ENCODE results near the gene INPP5A. TPM values are rescaled to one million over a fixed set of nuclear protein-coding genes. Genes with fewer than 3 reads are reported as not detected.
"Not testable (repeated sequence)": the region's sequence is repeated elsewhere in the genome, so short reads cannot be mapped to it uniquely, and the experiment has no call there.

Gene INPP5A
- total RNA-seq, 1 donor from 2014 or later: 41.0 TPM

DNA sequence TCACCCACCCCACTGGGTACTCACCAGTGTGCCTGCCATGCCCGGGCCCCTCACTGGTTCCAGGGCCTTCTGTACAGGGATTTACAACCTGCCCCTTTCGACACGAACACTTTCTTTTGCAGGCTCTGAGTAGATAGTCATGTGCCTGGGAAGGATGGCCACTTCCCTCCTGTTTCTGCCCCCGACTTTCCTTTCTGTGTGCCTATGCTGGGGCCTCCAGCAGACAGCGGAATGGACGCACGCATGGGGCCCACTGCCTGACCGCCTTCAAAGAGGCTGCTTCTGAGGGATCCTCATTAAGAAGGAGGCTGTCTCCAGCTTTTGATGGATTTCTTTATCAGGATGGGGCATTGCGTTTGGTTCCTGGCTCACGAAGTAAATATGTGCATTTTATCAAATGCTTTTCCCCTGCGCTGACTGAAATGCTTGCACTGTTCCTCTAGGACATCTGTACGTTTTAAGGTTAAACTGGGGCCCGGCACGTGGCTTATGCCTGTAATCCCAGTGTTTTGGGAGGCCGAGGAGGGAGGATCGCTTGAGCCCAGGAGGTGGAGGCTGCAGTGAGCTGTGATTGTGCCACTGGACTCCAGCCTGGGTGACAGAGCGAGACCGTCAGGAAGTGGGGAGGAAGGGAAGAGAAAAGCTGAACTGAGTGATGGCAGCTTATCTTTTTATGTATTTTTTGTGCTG, 277.7 kb downstream of the INPP5A start:
- H3K9me3 Mint-ChIP-seq: peaks cover 17% of the 10 kb centered on the region

DNA sequence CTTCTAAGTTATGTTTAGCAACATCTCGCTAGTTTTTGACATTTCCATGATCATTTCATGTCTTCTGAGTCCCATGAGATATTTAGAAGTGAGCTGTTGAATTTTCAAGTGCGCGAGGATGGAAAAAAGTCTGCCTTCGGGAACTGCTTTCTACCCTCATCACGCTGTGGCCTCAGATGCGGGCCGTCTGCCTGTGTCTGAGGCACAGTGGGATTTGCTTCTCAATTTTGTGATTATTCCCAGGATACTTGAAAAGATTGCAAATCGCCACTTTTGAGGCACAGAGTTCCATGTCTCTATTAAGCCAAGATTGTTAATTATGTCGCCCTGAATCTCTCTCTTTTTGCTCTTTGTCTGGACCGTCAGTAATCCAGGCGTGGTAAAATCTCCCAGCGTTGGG, 279.1 kb downstream of the INPP5A start:
- Mint-ChIP-seq H3K9me3 (peaks cover 17% of the 10 kb centered on the region), H3K4me3 (no peak overlapping the region), H3K4me1 (no peaks in the 10 kb centered on the region), H3K36me3 (no peaks in the 10 kb centered on the region), H3K27ac (no peak overlapping the region), H3K27me3 (ENCODE audit: low read depth) (peaks cover 41% of the 10 kb centered on the region)
- no peak for DNase-seq (ENCODE audit: low spot score in 2 of 2, unreplicated experiment in 2 of 2)
- TF ChIP-seq, protein P1, sequence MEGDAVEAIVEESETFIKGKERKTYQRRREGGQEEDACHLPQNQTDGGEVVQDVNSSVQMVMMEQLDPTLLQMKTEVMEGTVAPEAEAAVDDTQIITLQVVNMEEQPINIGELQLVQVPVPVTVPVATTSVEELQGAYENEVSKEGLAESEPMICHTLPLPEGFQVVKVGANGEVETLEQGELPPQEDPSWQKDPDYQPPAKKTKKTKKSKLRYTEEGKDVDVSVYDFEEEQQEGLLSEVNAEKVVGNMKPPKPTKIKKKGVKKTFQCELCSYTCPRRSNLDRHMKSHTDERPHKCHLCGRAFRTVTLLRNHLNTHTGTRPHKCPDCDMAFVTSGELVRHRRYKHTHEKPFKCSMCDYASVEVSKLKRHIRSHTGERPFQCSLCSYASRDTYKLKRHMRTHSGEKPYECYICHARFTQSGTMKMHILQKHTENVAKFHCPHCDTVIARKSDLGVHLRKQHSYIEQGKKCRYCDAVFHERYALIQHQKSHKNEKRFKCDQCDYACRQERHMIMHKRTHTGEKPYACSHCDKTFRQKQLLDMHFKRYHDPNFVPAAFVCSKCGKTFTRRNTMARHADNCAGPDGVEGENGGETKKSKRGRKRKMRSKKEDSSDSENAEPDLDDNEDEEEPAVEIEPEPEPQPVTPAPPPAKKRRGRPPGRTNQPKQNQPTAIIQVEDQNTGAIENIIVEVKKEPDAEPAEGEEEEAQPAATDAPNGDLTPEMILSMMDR (IDR thresholded peaks at IDR 0.05; ENCODE audit: unreplicated experiment): no peak

More for the DNA sequence above, 277.7 kb downstream of the INPP5A start:
- Mint-ChIP-seq H3K27ac (no peak overlapping the region), H3K36me3 (no peaks in the 10 kb centered on the region), H3K4me3 (no peak overlapping the region), H3K27me3 (ENCODE audit: low read depth) (peaks cover 41% of the 10 kb centered on the region), H3K4me1 (no peaks in the 10 kb centered on the region)
- DNase-seq (ENCODE audit: low spot score in 2 of 2, unreplicated experiment in 2 of 2): no peak
- TF ChIP-seq, protein P1 (IDR thresholded peaks at IDR 0.05; ENCODE audit: unreplicated experiment): no peak

DNA sequence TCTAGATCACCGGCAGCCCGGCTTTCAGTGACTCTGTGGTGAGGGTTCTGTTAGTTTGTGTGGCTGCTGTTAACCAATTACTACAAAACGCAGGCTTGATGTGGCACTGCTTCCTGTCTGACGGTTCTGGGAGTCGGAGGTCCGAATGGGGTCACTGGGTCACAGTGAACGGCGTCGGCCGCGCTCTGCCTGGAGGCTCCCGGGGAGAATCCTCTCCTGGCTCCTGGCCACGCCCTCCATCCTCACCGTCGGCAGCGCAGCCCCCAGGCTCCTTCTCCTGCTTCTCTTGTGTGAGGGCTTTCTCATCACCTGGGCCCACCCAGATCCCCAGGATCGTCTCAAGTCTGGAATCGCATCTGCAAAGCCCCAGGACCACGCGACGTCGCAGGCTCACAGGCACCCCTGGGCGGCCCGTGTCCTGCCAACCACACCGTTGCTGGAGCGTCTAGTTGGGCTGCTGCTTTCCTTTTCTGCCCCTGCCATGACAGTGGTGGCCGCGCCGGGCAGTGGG, 280.2 kb downstream of the INPP5A start:
- no peaks in the 10 kb centered on the region for H3K4me1 Mint-ChIP-seq
- TF ChIP-seq, protein P1 (IDR thresholded peaks at IDR 0.05; ENCODE audit: unreplicated experiment): no peak
- no peak overlapping the region for H3K4me3 Mint-ChIP-seq
- no peak overlapping the region for H3K27ac Mint-ChIP-seq
- peaks cover 17% of the 10 kb centered on the region for H3K9me3 Mint-ChIP-seq
- peaks cover 41% of the 10 kb centered on the region for H3K27me3 Mint-ChIP-seq (ENCODE audit: low read depth)
- H3K36me3 Mint-ChIP-seq: no peaks in the 10 kb centered on the region
- DNase-seq (ENCODE audit: low spot score in 2 of 2, unreplicated experiment in 2 of 2): no peak

DNA sequence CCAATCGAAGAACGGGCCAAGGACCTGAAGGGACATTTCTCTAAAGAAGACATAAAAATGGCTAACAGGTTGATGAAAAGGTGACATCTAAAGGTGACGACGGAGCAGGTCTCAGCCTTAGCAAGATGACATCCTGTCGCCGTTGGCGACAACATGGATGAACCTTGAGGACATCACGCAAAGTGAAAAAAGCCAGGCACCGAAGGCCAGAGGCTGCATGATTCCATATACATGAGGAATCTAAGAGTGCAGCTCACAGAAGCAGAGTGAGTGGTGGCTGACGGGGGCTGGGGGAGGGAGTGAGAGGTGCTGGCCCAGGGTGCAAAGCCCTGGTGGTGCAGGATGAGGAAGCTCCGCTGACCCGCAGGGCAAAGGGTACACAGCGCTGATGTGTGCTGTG, 282.5 kb downstream of the INPP5A start:
- no peak overlapping the region for H3K4me3 Mint-ChIP-seq
- TF ChIP-seq, protein P1 (IDR thresholded peaks at IDR 0.05; ENCODE audit: unreplicated experiment): no peak
- peaks cover 17% of the 10 kb centered on the region for H3K9me3 Mint-ChIP-seq
- H3K27ac Mint-ChIP-seq: no peak overlapping the region
- no peak for DNase-seq (ENCODE audit: low spot score in 2 of 2, unreplicated experiment in 2 of 2)
- no peaks in the 10 kb centered on the region for H3K36me3 Mint-ChIP-seq
- H3K27me3 Mint-ChIP-seq (ENCODE audit: low read depth): peaks cover 38% of the 10 kb centered on the region
- H3K4me1 Mint-ChIP-seq: no peaks in the 10 kb centered on the region

DNA sequence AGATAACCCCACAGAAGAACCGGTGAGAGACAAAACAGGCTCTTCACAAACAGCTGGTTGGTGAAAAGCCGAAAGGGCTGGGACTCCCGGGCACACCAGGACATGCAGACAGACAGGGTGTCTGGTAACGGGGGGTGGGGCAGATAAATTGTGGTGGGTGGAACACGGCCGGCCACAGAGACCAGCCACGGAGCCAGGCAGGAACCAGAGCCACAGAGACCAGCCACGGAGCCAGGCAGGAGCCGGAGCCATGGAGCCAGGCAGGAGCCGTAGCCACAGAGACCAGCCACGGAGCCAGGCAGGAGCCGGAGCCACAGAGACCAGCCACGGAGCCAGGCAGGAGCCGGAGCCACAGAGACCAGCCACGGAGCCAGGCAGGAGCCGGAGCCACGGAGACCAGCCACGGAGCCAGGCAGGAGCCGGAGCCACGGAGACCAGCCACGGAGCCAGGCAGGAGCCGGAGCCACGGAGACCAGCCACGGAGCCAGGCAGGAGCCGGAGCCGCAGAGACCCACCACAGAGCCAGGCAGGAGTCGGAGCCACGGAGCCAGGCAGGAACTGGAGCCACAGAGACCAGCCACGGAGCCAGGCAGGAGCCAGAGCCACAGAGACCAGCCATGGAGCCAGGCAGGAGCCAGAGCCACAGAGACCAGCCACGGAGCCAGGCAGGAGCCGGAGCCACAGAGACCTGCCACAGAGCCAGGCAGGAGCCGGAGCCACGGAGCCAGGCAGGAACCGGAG, 288.4 kb downstream of the INPP5A start:
- H3K9me3 Mint-ChIP-seq; H3K4me3 Mint-ChIP-seq; H3K36me3 Mint-ChIP-seq; H3K4me1 Mint-ChIP-seq; DNase-seq (ENCODE audit: low spot score in 2 of 2, unreplicated experiment in 2 of 2); H3K27ac Mint-ChIP-seq: not testable (repeated sequence)
- H3K27me3 Mint-ChIP-seq (ENCODE audit: low read depth): peaks cover 29% of the 10 kb centered on the region

Data from mesothelial cell of epicardium (in vitro differentiated cells).